Thymus (tissue), 11 donors: ENCODE measurements around the gene INSIG2. TPM values are rescaled to one million over a fixed set of nuclear protein-coding genes. Genes with fewer than 3 reads are reported as not detected.

Experiments
- DNase-seq, 9 donors: peaks; one replicate each; pipeline ENCODE4 v3.0.0-alpha.2; 2013; ENCODE audit warnings: low spot score in 9 of 9, low read depth in 6 of 9, missing footprints in 1 of 9
- H3K27ac ChIP-seq, 2 donors: one replicate each; pipeline ENCODE4 v1.5.1; 2013; ENCODE audit warnings: control low read depth in 1 of 2, low read depth in 1 of 2, low read length in 1 of 2, mild to moderate bottlenecking in 1 of 2, moderate library complexity in 1 of 2
- H3K27me3 ChIP-seq, 2 donors: one replicate each; pipeline ENCODE4 v1.5.1; 2013; ENCODE audit warnings: low read length in 1 of 2; ENCODE audit not compliant: control insufficient read depth in 2 of 2, insufficient read depth in 1 of 2
- H3K36me3 ChIP-seq, 2 donors: one replicate each; pipeline ENCODE4 v1.5.1; 2013; ENCODE audit warnings: low read length in 1 of 2, mild to moderate bottlenecking in 1 of 2, moderate library complexity in 1 of 2; ENCODE audit not compliant: control insufficient read depth in 2 of 2, insufficient read depth in 2 of 2
- H3K4me1 ChIP-seq, 2 donors: one replicate each; pipeline ENCODE4 v1.5.1; 2013; ENCODE audit warnings: low read length in 2 of 2; ENCODE audit not compliant: control insufficient read depth in 2 of 2, insufficient read depth in 2 of 2
- H3K4me3 ChIP-seq, 2 donors: one replicate each; pipeline ENCODE4 v1.5.1; 2013; ENCODE audit warnings: low read length in 2 of 2, control low read depth in 1 of 2, mild to moderate bottlenecking in 1 of 2
- H3K9me3 ChIP-seq, 2 donors: one replicate each; pipeline ENCODE4 v1.5.1; 2013; ENCODE audit warnings: low read length in 1 of 2, mild to moderate bottlenecking in 1 of 2; ENCODE audit not compliant: control insufficient read depth in 2 of 2, insufficient read depth in 1 of 2
- WGBS: extraction: QIAGEN DNeasy Blood & Tissue Kit; methylation state at CpG from one replicate; pipeline ENCODE4 v1.1.7; 2013; 5-methylcytosine and 5-hydroxymethylcytosine counted together
- polyA plus RNA-seq: library from polyadenylated mRNA; stranded (reverse); fragments of 200-250 nt; gene quantifications from one replicate; pipeline ENCODE4 v1.2.3, GENCODE V29; 2013
- total RNA-seq: library from RNA; stranded (reverse); fragments of 120-200 nt; gene quantifications from one replicate; pipeline ENCODE4 v1.2.4, GENCODE V29; 2013
- donor health status: healthy.

The INSIG2 gene
- total and polyA plus RNA-seq, 2 donors = 18.3 to 27.9 TPM

- no peak overlapping the region for H3K4me3 ChIP-seq
- DNase-seq = no peak
- 99% methylated on average over 1 of the region's 1 CpG for WGBS
Observed at GRCh38 chr2:118148133-118148532, 59.9 kb downstream of the INSIG2 start.

GRCh38 chr2:118148809-118149208, 60.5 kb downstream of the INSIG2 start:
- Histone ChIP-seq H3K4me1 (no peaks in the 10 kb centered on the region), H3K9me3 (no peaks in the 10 kb centered on the region), H3K4me3 (no peak overlapping the region), H3K27ac (no peak overlapping the region), H3K27me3 (no peaks in the 10 kb centered on the region), H3K36me3 (no peaks in the 10 kb centered on the region)
- WGBS = 60% methylated on average over 3 of the region's 3 CpGs
- DNase-seq = no peak

More at GRCh38 chr2:118148133-118148532, 59.9 kb downstream of the INSIG2 start:
- no peak overlapping the region for H3K27ac ChIP-seq
- no peaks in the 10 kb centered on the region for H3K27me3 ChIP-seq
- H3K36me3 ChIP-seq = no peaks in the 10 kb centered on the region
- no peaks in the 10 kb centered on the region for H3K4me1 ChIP-seq
- no peaks in the 10 kb centered on the region for H3K9me3 ChIP-seq

GRCh38 chr2:118150294-118150693, 62.0 kb downstream of the INSIG2 start:
- Histone ChIP-seq H3K27ac (no peak overlapping the region), H3K4me3 (no peak overlapping the region), H3K36me3 (no peaks in the 10 kb centered on the region), H3K4me1 (no peaks in the 10 kb centered on the region), H3K9me3 (no peaks in the 10 kb centered on the region), H3K27me3 (no peaks in the 10 kb centered on the region)
- no peak for DNase-seq

DNA sequence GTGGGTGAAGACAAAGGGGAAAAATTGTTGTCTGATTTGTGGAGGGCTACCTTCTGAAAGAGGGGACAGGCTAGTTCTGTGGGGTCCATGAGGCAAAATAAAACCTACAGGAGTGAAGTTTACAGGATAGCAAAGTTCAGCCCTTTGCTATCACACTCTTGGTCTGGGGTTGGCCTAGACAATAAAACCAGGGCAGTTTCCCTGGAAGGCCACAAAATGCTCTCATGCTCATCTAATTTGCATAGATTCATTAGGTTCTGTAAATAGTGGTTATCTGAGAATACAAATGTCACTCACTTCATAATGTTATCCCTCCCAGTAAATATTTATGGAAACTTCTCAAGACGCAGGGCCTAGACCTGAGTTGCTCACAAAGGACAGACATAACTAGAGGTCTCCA, 63.6 kb downstream of the INSIG2 start:
- Histone ChIP-seq H3K27me3 (no peaks in the 10 kb centered on the region), H3K27ac (no peak overlapping the region), H3K36me3 (no peaks in the 10 kb centered on the region), H3K4me3 (no peak overlapping the region), H3K9me3 (no peaks in the 10 kb centered on the region), H3K4me1 (no peaks in the 10 kb centered on the region)
- DNase-seq = no peak
- 99% methylated on average over 1 of the region's 1 CpG for WGBS

GRCh38 chr2:118153433-118153832, 65.2 kb downstream of the INSIG2 start:
- no peaks in the 10 kb centered on the region for H3K27me3 ChIP-seq
- no peak overlapping the region for H3K27ac ChIP-seq
- H3K36me3 ChIP-seq = no peaks in the 10 kb centered on the region
- no peaks in the 10 kb centered on the region for H3K4me1 ChIP-seq
- H3K4me3 ChIP-seq = no peak overlapping the region
- no peak for DNase-seq
- 69% methylated on average over 4 of the region's 4 CpGs for WGBS
- no peaks in the 10 kb centered on the region for H3K9me3 ChIP-seq

DNA sequence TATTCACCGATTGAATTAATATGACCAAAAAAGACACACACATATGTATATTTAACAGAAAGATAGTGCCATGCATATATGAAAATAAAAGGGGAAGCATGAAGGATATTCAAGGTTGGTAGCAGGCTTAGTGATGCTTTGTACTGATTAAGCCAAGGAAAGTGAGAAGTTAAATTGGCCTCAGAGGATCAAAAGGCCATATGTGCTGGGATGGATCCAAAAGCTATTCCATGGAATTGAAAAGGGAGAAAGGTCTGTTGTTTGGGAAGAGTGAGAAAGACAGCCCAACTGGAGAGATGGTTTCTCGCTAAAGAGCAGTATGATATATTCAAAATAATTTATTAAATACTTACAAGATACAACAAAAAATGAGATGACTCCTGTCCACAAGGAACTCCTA, 65.9 kb downstream of the INSIG2 start:
- Histone ChIP-seq H3K9me3 (no peaks in the 10 kb centered on the region), H3K4me1 (no peaks in the 10 kb centered on the region), H3K4me3 (no peak overlapping the region), H3K27me3 (no peaks in the 10 kb centered on the region), H3K36me3 (no peaks in the 10 kb centered on the region), H3K27ac (no peak overlapping the region)
- DNase-seq = no peak
- 96% methylated on average over 2 of the region's 2 CpGs for WGBS

Other genes starting within 250 kb of the INSIG2 start
- 13.5 TPM for gene CCDC93, start 74.4 kb upstream of the INSIG2 start, total RNA-seq
- 10.7 TPM for gene CCDC93, start 74.4 kb upstream of the INSIG2 start, polyA plus RNA-seq